ENCODE results near the gene LRP2BP.

DNA sequence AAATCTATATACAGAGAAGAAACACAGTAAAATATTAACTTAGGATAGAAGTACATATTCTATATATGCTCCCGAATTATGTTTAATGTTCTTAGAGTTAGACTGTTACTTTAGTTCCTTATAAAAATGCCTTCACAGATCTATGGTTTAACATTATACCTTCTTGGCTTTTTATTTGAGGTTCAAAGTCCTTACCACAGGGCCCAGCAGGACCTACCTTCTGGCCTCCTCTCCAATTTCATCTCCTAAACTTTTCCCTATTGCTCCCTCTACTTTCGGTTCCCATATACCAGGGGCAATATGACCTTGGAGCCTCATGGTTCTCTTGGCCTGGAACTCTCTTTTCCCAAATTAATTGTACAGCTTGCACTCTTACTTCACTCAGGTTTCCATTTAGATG is 12.7 kb upstream of the LRP2BP start:
- TF ChIP-seq, protein P1, sequence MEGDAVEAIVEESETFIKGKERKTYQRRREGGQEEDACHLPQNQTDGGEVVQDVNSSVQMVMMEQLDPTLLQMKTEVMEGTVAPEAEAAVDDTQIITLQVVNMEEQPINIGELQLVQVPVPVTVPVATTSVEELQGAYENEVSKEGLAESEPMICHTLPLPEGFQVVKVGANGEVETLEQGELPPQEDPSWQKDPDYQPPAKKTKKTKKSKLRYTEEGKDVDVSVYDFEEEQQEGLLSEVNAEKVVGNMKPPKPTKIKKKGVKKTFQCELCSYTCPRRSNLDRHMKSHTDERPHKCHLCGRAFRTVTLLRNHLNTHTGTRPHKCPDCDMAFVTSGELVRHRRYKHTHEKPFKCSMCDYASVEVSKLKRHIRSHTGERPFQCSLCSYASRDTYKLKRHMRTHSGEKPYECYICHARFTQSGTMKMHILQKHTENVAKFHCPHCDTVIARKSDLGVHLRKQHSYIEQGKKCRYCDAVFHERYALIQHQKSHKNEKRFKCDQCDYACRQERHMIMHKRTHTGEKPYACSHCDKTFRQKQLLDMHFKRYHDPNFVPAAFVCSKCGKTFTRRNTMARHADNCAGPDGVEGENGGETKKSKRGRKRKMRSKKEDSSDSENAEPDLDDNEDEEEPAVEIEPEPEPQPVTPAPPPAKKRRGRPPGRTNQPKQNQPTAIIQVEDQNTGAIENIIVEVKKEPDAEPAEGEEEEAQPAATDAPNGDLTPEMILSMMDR (IDR thresholded peaks at IDR 0.05; ENCODE audit: insufficient read depth, low read depth, low read length), result no peak
- no peak for TF ChIP-seq EZH2 (IDR thresholded peaks at IDR 0.05; ENCODE audit: insufficient read depth, low read length)
